Activated CD8-positive, alpha-beta memory T cell treated with anti-CD3 and anti-CD28 coated beads, Interleukin-2, amount 50 U/mL, for 4 hours (primary cell): ENCODE measurements around the gene EXO5.
"Not testable (repeated sequence)": the region's sequence is repeated elsewhere in the genome, so short reads cannot be mapped to it uniquely, and the experiment has no call there.

ENCODE experiments used
- DNase-seq: peaks from one replicate; pipeline ENCODE4 v3.0.0-alpha.2; 2020

EXO5 gene, protein sequence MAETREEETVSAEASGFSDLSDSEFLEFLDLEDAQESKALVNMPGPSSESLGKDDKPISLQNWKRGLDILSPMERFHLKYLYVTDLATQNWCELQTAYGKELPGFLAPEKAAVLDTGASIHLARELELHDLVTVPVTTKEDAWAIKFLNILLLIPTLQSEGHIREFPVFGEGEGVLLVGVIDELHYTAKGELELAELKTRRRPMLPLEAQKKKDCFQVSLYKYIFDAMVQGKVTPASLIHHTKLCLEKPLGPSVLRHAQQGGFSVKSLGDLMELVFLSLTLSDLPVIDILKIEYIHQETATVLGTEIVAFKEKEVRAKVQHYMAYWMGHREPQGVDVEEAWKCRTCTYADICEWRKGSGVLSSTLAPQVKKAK

GRCh38 chr1:40508375-40509341 lies at the start of gene EXO5:
TSS of gene EXO5 (plus strand) at chr1:40508767. CDS start at chr1:40514545, 5,778 bp downstream.
- peak; percentile 86 for DNase-seq

GRCh38 chr1:40462956-40463590 lies 45.5 kb upstream of the EXO5 start:
- DNase-seq: no peak

DNA sequence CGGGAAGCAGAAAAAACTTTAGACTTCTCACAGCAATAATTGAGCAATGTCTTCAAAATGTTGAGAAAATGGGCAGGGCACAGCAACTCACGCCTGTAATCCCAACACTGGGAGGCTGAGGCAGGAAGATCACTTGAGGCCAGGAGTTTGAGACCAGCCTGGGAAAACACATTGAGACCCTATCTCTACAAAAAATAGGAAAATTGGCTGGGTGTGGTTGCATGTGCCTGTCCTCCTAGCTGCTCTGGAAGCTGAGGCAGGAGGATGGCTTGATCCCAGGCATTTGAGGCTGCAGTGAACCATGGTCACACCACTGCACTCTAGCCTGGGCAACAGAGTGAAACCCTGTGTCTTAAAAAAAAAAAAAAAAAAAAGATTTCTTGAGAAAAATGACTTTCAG lies 39.2 kb upstream of the EXO5 start:
- DNase-seq: no peak

DNA sequence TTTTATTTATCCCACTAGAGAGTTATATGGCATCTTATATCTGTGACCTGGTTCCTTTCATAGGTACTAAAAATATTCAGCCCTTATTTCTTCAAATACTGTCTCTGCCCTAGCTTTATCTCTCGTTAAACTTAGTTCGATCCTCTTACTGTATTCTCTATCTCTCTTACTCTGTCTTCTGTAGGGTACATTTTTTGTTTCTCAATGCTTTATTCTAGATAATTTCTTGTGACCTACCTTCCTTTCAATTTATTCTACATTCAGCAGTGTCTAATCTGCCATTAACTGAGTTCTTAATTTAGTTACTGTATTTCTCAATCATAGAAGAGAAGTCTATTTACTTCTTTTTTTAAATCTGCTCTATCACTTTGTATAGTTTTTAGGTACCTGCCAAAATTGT lies 33.3 kb upstream of the EXO5 start:
- DNase-seq: no peak

GRCh38 chr1:40476924-40477677 lies 31.5 kb upstream of the EXO5 start, which contains the start of gene ZFP69:
TSS of gene ZFP69 (plus strand) at chr1:40477290. CDS start at chr1:40479362, 2,072 bp downstream.
- peak; percentile 76 for DNase-seq

GRCh38 chr1:40477678-40478053 lies 30.9 kb upstream of the EXO5 start:
- DNase-seq: peak; percentile 24

- DNase-seq: no peak
Measured at GRCh38 chr1:40478276-40478675, 30.3 kb upstream of the EXO5 start.

- no peak for DNase-seq
Measured at GRCh38 chr1:40479156-40479555, 29.4 kb upstream of the EXO5 start.

- DNase-seq: no peak
Measured at GRCh38 chr1:40495315-40495903, 13.2 kb upstream of the EXO5 start.

DNA sequence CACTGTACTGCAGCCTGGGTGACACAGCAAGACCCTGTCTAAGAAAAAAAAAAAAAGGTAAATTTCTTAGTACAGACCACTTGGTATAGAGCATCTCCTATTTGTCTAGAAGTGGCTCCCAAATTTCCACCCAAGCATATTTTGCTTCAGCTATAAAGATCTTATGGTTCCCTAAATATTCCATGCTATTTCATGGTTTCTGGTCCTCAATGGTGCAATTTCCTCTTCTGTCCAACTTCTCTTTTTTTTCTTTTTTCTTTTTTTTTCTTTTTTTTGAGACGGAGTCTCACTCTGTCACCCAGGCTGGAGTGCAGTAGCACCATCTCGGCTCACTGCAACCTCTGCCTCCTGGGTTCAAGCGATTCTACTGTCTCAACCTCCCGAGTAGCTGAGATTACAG lies 5.9 kb upstream of the EXO5 start:
- not testable (repeated sequence) for DNase-seq

DNA sequence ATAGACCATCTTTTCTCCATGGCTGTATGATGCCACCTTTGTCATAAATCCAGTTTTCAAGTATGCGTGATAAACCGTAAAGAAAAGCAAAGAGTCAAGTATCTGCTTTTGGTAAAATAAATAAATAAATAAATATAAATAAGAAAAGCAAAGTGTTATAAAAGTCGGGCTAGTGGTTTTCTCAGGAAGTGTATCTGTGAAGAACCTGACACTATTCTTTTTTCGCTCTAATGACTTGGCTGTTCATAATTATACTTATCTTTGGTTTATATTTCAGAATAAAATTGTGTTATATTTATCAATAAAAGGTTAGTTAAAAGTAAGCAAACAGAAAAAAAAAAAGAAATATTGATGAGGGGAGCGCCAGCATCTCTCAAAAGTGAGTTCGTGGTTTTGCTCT lies 594 bp upstream of the EXO5 start:
- no peak for DNase-seq

- no peak for DNase-seq
Measured at GRCh38 chr1:40519517-40519916, 10.9 kb downstream of the EXO5 start.

GRCh38 chr1:40530735-40531380 lies 22.3 kb downstream of the EXO5 start:
- DNase-seq: no peak

GRCh38 chr1:40531381-40532061 lies 23.0 kb downstream of the EXO5 start, which contains the start of gene ZNF684:
TSS of gene ZNF684 (plus strand) at chr1:40531637. CDS start at chr1:40533167, 1,530 bp downstream.
- peak; percentile 81 for DNase-seq

GRCh38 chr1:40532062-40532389 lies 23.5 kb downstream of the EXO5 start:
- no peak for DNase-seq

DNA sequence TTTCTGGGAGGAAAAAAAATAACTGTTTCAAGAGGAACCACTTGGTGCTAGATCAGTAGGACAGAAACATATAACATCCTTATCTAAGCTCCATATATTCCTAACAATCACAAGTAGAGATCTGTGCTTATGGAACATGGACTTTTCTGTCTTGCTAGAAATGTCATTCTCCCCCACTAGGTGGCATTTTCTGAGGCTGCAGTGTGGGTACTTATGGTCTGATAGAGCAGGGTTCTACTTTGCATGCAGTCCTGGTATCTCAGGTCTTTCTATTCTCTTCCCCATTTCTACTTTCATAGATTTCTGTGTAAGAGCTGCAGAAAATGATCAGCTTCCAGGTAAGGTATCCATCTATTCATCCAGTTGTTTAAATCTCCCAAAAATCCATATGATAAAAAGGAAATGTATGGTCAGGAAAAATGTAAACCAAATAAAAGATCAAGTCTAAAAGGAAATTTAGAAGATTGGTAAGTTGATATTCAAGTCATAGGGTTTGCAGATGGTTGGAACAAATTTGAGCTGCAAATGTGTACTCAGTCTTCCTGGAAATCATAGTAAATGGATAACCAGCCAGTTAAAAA lies 24.4 kb downstream of the EXO5 start:
- DNase-seq: no peak

DNA sequence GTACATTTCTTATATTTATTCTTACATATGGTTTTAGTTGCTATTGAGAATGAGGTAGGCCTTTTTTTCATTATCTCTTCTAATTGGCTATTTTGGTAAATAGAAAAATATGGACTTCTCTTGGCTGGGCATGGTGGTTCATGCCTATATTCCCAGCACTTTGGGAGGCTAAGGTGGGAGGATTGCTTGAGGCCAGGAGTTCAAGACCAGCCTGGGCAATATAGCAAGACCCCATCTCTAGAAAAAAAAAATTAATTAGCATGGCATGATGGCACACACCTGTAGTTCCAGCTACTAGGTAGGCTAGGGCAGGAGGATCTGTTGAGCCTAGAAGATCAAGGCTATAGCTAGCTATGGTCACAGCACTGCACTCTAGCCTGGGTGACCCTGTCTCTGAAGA lies 26.0 kb downstream of the EXO5 start:
- DNase-seq: no peak

- no peak for DNase-seq
Measured at GRCh38 chr1:40535732-40536131, 27.2 kb downstream of the EXO5 start.

DNA sequence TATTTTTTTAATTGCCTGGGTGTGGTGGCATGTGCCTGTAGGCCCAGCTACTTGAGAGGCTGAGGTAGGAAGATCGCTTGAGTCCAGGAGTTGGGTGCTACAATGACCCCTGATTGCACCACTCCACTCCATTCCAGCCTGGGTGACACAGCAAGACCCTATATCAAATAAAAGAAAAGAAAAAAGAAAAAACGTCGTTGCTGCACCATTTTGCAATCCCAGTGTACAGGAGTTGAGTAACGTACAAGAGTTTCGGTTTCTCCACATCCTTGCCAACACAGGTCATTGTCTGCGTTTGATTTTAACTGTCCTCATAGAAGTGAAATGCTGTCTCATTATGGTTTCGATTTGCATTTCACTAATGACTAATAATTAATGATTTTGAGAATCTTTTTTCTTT lies 30.8 kb downstream of the EXO5 start:
- DNase-seq: no peak

- no peak for DNase-seq
Measured at GRCh38 chr1:40546957-40547356, 38.4 kb downstream of the EXO5 start.

GRCh38 chr1:40553017-40553416 lies 44.5 kb downstream of the EXO5 start:
- DNase-seq: no peak
